Measurements from ENCODE around the gene BUB1. TPM values are rescaled to one million over a fixed set of nuclear protein-coding genes. Genes with fewer than 3 reads are reported as not detected.
"Not testable (repeated sequence)": the region's sequence is repeated elsewhere in the genome, so short reads cannot be mapped to it uniquely, and the experiment has no call there.

The BUB1 gene
- total RNA-seq, 2 experiments from 2014 or later = 90.8 to 102 TPM

- intact Hi-C loops (cut with micrococcal nuclease) = no loop called here
- no peaks in the 10 kb centered on the region for H3K36me3 Mint-ChIP-seq
- H3K4me1 Mint-ChIP-seq (ENCODE audit: low read depth) = no peaks in the 10 kb centered on the region
- POLR2A ChIA-PET = no interaction called here
- CTCF ChIA-PET = no interaction called here
- H3K27me3 Mint-ChIP-seq = peaks cover 42% of the 10 kb centered on the region
- H3K4me3 Mint-ChIP-seq = no peak overlapping the region
- no peak overlapping the region for H3K27ac Mint-ChIP-seq
- no peaks in the 10 kb centered on the region for H3K9me3 Mint-ChIP-seq
- peak; percentile 24 for DNase-seq
These were observed 35.9 kb upstream of the BUB1 start for GRCh38 chr2:110713513-110714362.

GRCh38 chr2:110712737-110713136 lies 34.9 kb upstream of the BUB1 start:
- Mint-ChIP-seq H3K4me3 (no peak overlapping the region), H3K27ac (no peak overlapping the region), H3K9me3 (no peaks in the 10 kb centered on the region), H3K4me1 (ENCODE audit: low read depth) (no peaks in the 10 kb centered on the region), H3K36me3 (no peaks in the 10 kb centered on the region), H3K27me3 (peaks cover 48% of the 10 kb centered on the region)
- CTCF ChIA-PET = interaction anchor here (1.7 kb wide), 1 partner anchor 43 kb away, joined by 5 read pairs; no protein-coding TSS in a partner anchor
- DNase-seq = no peak
- intact Hi-C loops (cut with micrococcal nuclease) = no loop called here
- POLR2A ChIA-PET = no interaction called here

- Mint-ChIP-seq H3K27ac (no peak overlapping the region), H3K36me3 (no peaks in the 10 kb centered on the region), H3K4me1 (ENCODE audit: low read depth) (no peaks in the 10 kb centered on the region), H3K9me3 (no peaks in the 10 kb centered on the region), H3K27me3 (peaks cover 33% of the 10 kb centered on the region), H3K4me3 (no peak overlapping the region)
- ChIA-PET POLR2A (no interaction called here), CTCF (no interaction called here)
- intact Hi-C loops (cut with micrococcal nuclease) = no loop called here
- DNase-seq = no peak
These were observed 30.6 kb upstream of the BUB1 start for GRCh38 chr2:110708455-110708854.

- CTCF ChIA-PET = no interaction called here
- intact Hi-C loops (cut with micrococcal nuclease) = no loop called here
- peaks cover 28% of the 10 kb centered on the region for H3K27me3 Mint-ChIP-seq
- POLR2A ChIA-PET = no interaction called here
- no peak overlapping the region for H3K27ac Mint-ChIP-seq
- H3K9me3 Mint-ChIP-seq = no peaks in the 10 kb centered on the region
- H3K4me3 Mint-ChIP-seq = no peak overlapping the region
- DNase-seq = no peak
- H3K4me1 Mint-ChIP-seq (ENCODE audit: low read depth) = no peaks in the 10 kb centered on the region
- no peaks in the 10 kb centered on the region for H3K36me3 Mint-ChIP-seq
These were observed 29.6 kb upstream of the BUB1 start for GRCh38 chr2:110707386-110707965.

- peaks cover 3% of the 10 kb centered on the region for H3K27me3 Mint-ChIP-seq
- H3K4me1 Mint-ChIP-seq (ENCODE audit: low read depth) = no peaks in the 10 kb centered on the region
- POLR2A ChIA-PET = no interaction called here
- no peaks in the 10 kb centered on the region for H3K36me3 Mint-ChIP-seq
- no peak overlapping the region for H3K4me3 Mint-ChIP-seq
- H3K9me3 Mint-ChIP-seq = no peaks in the 10 kb centered on the region
- DNase-seq = no peak
- CTCF ChIA-PET = no interaction called here
- intact Hi-C loops (cut with micrococcal nuclease) = no loop called here
- H3K27ac Mint-ChIP-seq = no peak overlapping the region
These were observed 24.9 kb upstream of the BUB1 start for GRCh38 chr2:110702514-110703380.

- H3K4me1 Mint-ChIP-seq (ENCODE audit: low read depth); H3K4me3 Mint-ChIP-seq; DNase-seq; H3K9me3 Mint-ChIP-seq; POLR2A ChIA-PET; H3K27ac Mint-ChIP-seq; intact Hi-C loops (cut with micrococcal nuclease); H3K27me3 Mint-ChIP-seq; CTCF ChIA-PET; H3K36me3 Mint-ChIP-seq: not testable (repeated sequence)
These were observed 20.4 kb upstream of the BUB1 start for GRCh38 chr2:110698253-110698652.

GRCh38 chr2:110695146-110695898 lies 17.5 kb upstream of the BUB1 start:
- DNase-seq; CTCF ChIA-PET; intact Hi-C loops (cut with micrococcal nuclease); H3K4me1 Mint-ChIP-seq (ENCODE audit: low read depth); H3K9me3 Mint-ChIP-seq; H3K4me3 Mint-ChIP-seq; H3K36me3 Mint-ChIP-seq; H3K27ac Mint-ChIP-seq; POLR2A ChIA-PET: not testable (repeated sequence)
- peaks cover 11% of the 10 kb centered on the region for H3K27me3 Mint-ChIP-seq

- ChIA-PET POLR2A (no interaction called here), CTCF (no interaction called here)
- Mint-ChIP-seq H3K9me3 (peaks cover 14% of the 10 kb centered on the region), H3K4me1 (ENCODE audit: low read depth) (peaks cover 3% of the 10 kb centered on the region), H3K27ac (no peak overlapping the region), H3K27me3 (peaks cover 15% of the 10 kb centered on the region), H3K36me3 (peaks cover 3% of the 10 kb centered on the region), H3K4me3 (no peak overlapping the region)
- intact Hi-C loops (cut with micrococcal nuclease) = no loop called here
- no peak for DNase-seq
These were observed 13.9 kb upstream of the BUB1 start for GRCh38 chr2:110691612-110692258.

- peaks cover 15% of the 10 kb centered on the region for H3K27me3 Mint-ChIP-seq
- no peak overlapping the region for H3K27ac Mint-ChIP-seq
- peaks cover 3% of the 10 kb centered on the region for H3K36me3 Mint-ChIP-seq
- no peak overlapping the region for H3K4me3 Mint-ChIP-seq
- ChIA-PET POLR2A (no interaction called here), CTCF (interaction anchor here (1.2 kb wide), 1 partner anchor 11 kb away, joined by 3 read pairs; no protein-coding TSS in a partner anchor)
- DNase-seq = no peak
- peaks cover 2% of the 10 kb centered on the region for H3K4me1 Mint-ChIP-seq (ENCODE audit: low read depth)
- intact Hi-C loops (cut with micrococcal nuclease) = no loop called here
- H3K9me3 Mint-ChIP-seq = peaks cover 14% of the 10 kb centered on the region
These were observed 12.5 kb upstream of the BUB1 start for GRCh38 chr2:110690083-110690965.

- ChIA-PET CTCF (interaction anchor here (1.2 kb wide), 1 partner anchor 10 kb away, joined by 3 read pairs; no protein-coding TSS in a partner anchor), POLR2A (no interaction called here)
- Mint-ChIP-seq H3K27me3 (peaks cover 15% of the 10 kb centered on the region), H3K36me3 (peaks cover 3% of the 10 kb centered on the region), H3K27ac (no peak overlapping the region), H3K4me1 (ENCODE audit: low read depth) (no peaks in the 10 kb centered on the region), H3K4me3 (no peak overlapping the region), H3K9me3 (peaks cover 14% of the 10 kb centered on the region)
- intact Hi-C loops (cut with micrococcal nuclease) = no loop called here
- no peak for DNase-seq
These were observed 10.8 kb upstream of the BUB1 start for GRCh38 chr2:110688594-110689091.

Measured in activated CD4-positive, alpha-beta memory T cell treated with anti-CD3 and anti-CD28 coated beads for 36 hours (primary cell).